ENCODE data around the gene HIVEP2. TPM values are rescaled to one million over a fixed set of nuclear protein-coding genes. Genes with fewer than 3 reads are reported as not detected.
A peak's percentile ranks its signal among the peaks of the same experiment; 100 is the strongest.

Gene HIVEP2
- total and polyA plus RNA-seq, 2 donors (not counting 1 experiment from before 2014, with no cell fraction given) = 5.8 to 31.9 TPM

DNA sequence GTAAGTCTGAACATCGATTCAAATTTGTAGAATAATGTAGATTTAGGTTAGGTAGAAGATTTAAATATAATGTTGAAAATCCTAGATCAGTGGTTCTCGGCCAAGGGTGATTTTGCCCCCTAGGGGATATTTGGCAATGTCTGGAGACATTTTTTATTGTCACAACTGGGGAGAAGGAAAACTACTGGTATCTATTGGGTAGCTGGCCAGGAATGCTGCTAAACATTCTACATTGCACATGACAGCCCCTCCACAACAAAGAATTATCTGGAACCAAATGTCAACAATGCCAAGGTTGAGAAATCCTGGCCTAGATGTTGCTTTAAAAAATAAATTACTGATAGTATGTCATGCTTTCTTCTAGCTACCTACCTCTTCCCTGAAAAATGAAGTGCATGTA lies 76.1 kb downstream of the HIVEP2 start:
- ChIA-PET CTCF (no interaction called here), POLR2A (no interaction called here)
- DNase-seq = no peak
- no peaks in the 10 kb centered on the region for H3K27me3 Mint-ChIP-seq
- no peaks in the 10 kb centered on the region for H3K27me3 ChIP-seq (replicated peaks in 1 of 4; ENCODE audit: control extremely low read depth in 1 of 4, control insufficient read depth in 3 of 4, insufficient read depth in 4 of 4, low read length in 3 of 4)
- H3K4me3 Mint-ChIP-seq = no peak overlapping the region
- no peak for TF ChIP-seq EZH2 (IDR thresholded peaks at IDR 0.05; ENCODE audit: borderline replicate concordance, insufficient read depth, low read depth, low read length, poor library complexity, severe bottlenecking)
- TF ChIP-seq CTCF (IDR thresholded peaks at IDR 0.05) = no peak
- no peak overlapping the region for H3K4me2 ChIP-seq (replicated peaks; ENCODE audit: low read depth, low read length, poor library complexity, severe bottlenecking)
- H3K4me3 ChIP-seq (ENCODE audit: control extremely low read depth in 1 of 5, extremely low read depth in 1 of 5, insufficient read depth in 1 of 5, low read depth in 2 of 5, low read length in 4 of 5) = no peak overlapping the region
- H3K27ac Mint-ChIP-seq = no peak overlapping the region
- H3K79me2 ChIP-seq (ENCODE audit: control insufficient read depth, insufficient read depth, low read length) = peaks cover 90% of the 10 kb centered on the region
- no peaks in the 10 kb centered on the region for H3K36me3 ChIP-seq (replicated peaks in 1 of 2; ENCODE audit: control extremely low read depth in 1 of 2, control insufficient read depth in 1 of 2, extremely low read depth in 1 of 2, insufficient read depth in 2 of 2, low read length in 1 of 2)
- H3K4me1 ChIP-seq (ENCODE audit: control insufficient read depth in 2 of 2, insufficient read depth in 2 of 2, low read length in 2 of 2) = peaks cover 46 to 65% of the 10 kb centered on the region in 2 donors
- H3K4me1 Mint-ChIP-seq = peaks cover 80% of the 10 kb centered on the region
- intact Hi-C loops (cut with micrococcal nuclease) = loop anchor here (1.0 to 2.0 kb wide), 2 partner anchors 13 to 16 kb away; no protein-coding TSS in a partner anchor
- no peak overlapping the region for H3K27ac ChIP-seq (ENCODE audit: low read length in 2 of 2)
- H3K9me3 Mint-ChIP-seq (ENCODE audit: insufficient read depth) = no peaks in the 10 kb centered on the region
- H3K9me3 ChIP-seq (ENCODE audit: control extremely low read depth in 1 of 3, control insufficient read depth in 2 of 3, insufficient read depth in 1 of 3, low read length in 2 of 3) = no peaks in the 10 kb centered on the region
- ATAC-seq (ENCODE audit: low read depth) = no peak
- H3K9ac ChIP-seq (ENCODE audit: low read length) = no peak overlapping the region
- H4K20me1 ChIP-seq (ENCODE audit: control insufficient read depth, insufficient read depth, low read length, poor library complexity, severe bottlenecking) = no peaks in the 10 kb centered on the region
- no peak overlapping the region for H2AFZ ChIP-seq (ENCODE audit: insufficient read depth, low read depth, low read length, poor library complexity, severe bottlenecking)
- WGBS (ENCODE audit: insufficient coverage) = no CpG with 5 or more reads among the region's 2 CpGs

- Histone ChIP-seq H3K27me3 (replicated peaks in 1 of 4; ENCODE audit: control extremely low read depth in 1 of 4, control insufficient read depth in 3 of 4, insufficient read depth in 4 of 4, low read length in 3 of 4) (no peaks in the 10 kb centered on the region), H2AFZ (ENCODE audit: insufficient read depth, low read depth, low read length, poor library complexity, severe bottlenecking) (peak overlapping the region; percentile 71), H3K4me1 (ENCODE audit: control insufficient read depth in 2 of 2, insufficient read depth in 2 of 2, low read length in 2 of 2) (peaks cover 41 to 65% of the 10 kb centered on the region in 2 donors), H3K27ac (ENCODE audit: low read length in 2 of 2) (peak overlapping the region; percentile 21 to 64), H3K4me2 (replicated peaks; ENCODE audit: low read depth, low read length, poor library complexity, severe bottlenecking) (peak overlapping the region; percentile 61), H3K4me3 (ENCODE audit: control extremely low read depth in 1 of 5, extremely low read depth in 1 of 5, insufficient read depth in 1 of 5, low read depth in 2 of 5, low read length in 4 of 5) (peak overlapping the region in 4 of 5 experiments; percentile 1 to 51 (median 16)), H3K9ac (ENCODE audit: low read length) (peak overlapping the region; percentile 48), H4K20me1 (ENCODE audit: control insufficient read depth, insufficient read depth, low read length, poor library complexity, severe bottlenecking) (no peaks in the 10 kb centered on the region), H3K9me3 (ENCODE audit: control extremely low read depth in 1 of 3, control insufficient read depth in 2 of 3, insufficient read depth in 1 of 3, low read length in 2 of 3) (no peaks in the 10 kb centered on the region), H3K36me3 (replicated peaks in 1 of 2; ENCODE audit: control extremely low read depth in 1 of 2, control insufficient read depth in 1 of 2, extremely low read depth in 1 of 2, insufficient read depth in 2 of 2, low read length in 1 of 2) (no peaks in the 10 kb centered on the region), H3K79me2 (ENCODE audit: control insufficient read depth, insufficient read depth, low read length) (peaks cover 92% of the 10 kb centered on the region)
- no peak for TF ChIP-seq CTCF (IDR thresholded peaks at IDR 0.05)
- no peak for TF ChIP-seq EZH2 (IDR thresholded peaks at IDR 0.05; ENCODE audit: borderline replicate concordance, insufficient read depth, low read depth, low read length, poor library complexity, severe bottlenecking)
- intact Hi-C loops (cut with micrococcal nuclease) = loop anchor here (1.0 to 2.0 kb wide), 2 partner anchors 12 to 17 kb away; no protein-coding TSS in a partner anchor
- H3K9me3 Mint-ChIP-seq (ENCODE audit: insufficient read depth) = no peaks in the 10 kb centered on the region
- DNase-seq (peak; percentile 47), ATAC-seq (ENCODE audit: low read depth) (no peak)
- POLR2A ChIA-PET = interaction anchor here (1.0 kb wide), 1 partner anchor 11 kb away, joined by 5 read pairs; no protein-coding TSS in a partner anchor
- peak overlapping the region; percentile 67 for H3K27ac Mint-ChIP-seq
- no peaks in the 10 kb centered on the region for H3K27me3 Mint-ChIP-seq
- CTCF ChIA-PET = interaction anchor here (0.6 to 1.0 kb wide), 3 partner anchors 19 to 212 kb away, joined by 3 to 4 read pairs (median 3); no protein-coding TSS in a partner anchor
- H3K4me3 Mint-ChIP-seq = peak overlapping the region; percentile 76
- WGBS (ENCODE audit: insufficient coverage) = 0% methylated on average over 1 of the region's 5 CpGs
- H3K4me1 Mint-ChIP-seq = peaks cover 80% of the 10 kb centered on the region
Observed at GRCh38 chr6:142867988-142868812, 76.8 kb downstream of the HIVEP2 start.
